A673 (cell line): ENCODE results near the gene CXCL3. TPM values are rescaled to one million over a fixed set of nuclear protein-coding genes. Genes with fewer than 3 reads are reported as not detected.

Experiments used
- BruUV-seq: library from RNA; stranded (reverse); fragments of 400-500 nt; replicated peaks from 2 replicates; lab custom pipeline; 2021; lab: Mats Ljungman, UMichigan
- CTCF ChIA-PET: fragments of 300-600 bp; sonication (Branson Sonifier 250); formaldehyde crosslinking; loops from one replicate; lab custom pipeline; 2022; ENCODE audit warnings: antibody characterized with exemption; lab: Charles Lee
- POLR2A ChIA-PET: fragments of 300-600 bp; sonication (Branson Sonifier 250); formaldehyde crosslinking; loops from one replicate; lab custom pipeline; 2022; ENCODE audit warnings: antibody characterized with exemption; ENCODE audit not compliant: low non-redundant PET; lab: Charles Lee
- DNase-seq: peaks from one replicate; pipeline ENCODE4 v3.0.0-alpha.2; 2015; ENCODE audit warnings: low spot score
- H3K27ac ChIP-seq: fragments of 200-600 bp; sonication (generic); 2 replicates; pipeline ENCODE4 v1.5.1; 2016; ENCODE audit warnings: mixed run types, low read depth, mild to moderate bottlenecking, mixed read lengths, antibody characterized with exemption, low read length; ENCODE audit not compliant: poor library complexity, severe bottlenecking
- H3K27me3 ChIP-seq: fragments of 200-600 bp; sonication (generic); replicated peaks from 2 replicates; pipeline ENCODE4 v1.6.1; 2017; ENCODE audit warnings: mixed run types, low read depth, mild to moderate bottlenecking, mixed read lengths, antibody characterized with exemption, low read length; ENCODE audit not compliant: insufficient read depth, poor library complexity
- H3K36me3 ChIP-seq: fragments of 200-600 bp; sonication (generic); 2 replicates; pipeline ENCODE4 v1.6.1; 2016; ENCODE audit warnings: mixed run types, mild to moderate bottlenecking, mixed read lengths, antibody characterized with exemption, low read length; ENCODE audit not compliant: insufficient read depth, poor library complexity, severe bottlenecking
- H3K4me1 ChIP-seq: fragments of 200-600 bp; sonication (generic); 2 replicates; pipeline ENCODE4 v1.6.1; 2017; ENCODE audit warnings: mixed run types, mild to moderate bottlenecking, mixed read lengths, antibody characterized with exemption, low read length; ENCODE audit not compliant: insufficient read depth, poor library complexity, severe bottlenecking
- H3K4me3 ChIP-seq: fragments of 200-600 bp; sonication (generic); 2 replicates; pipeline ENCODE4 v1.5.1; 2016; ENCODE audit warnings: low read depth, mixed run types, mild to moderate bottlenecking, mixed read lengths, low read length; ENCODE audit not compliant: poor library complexity, severe bottlenecking
- H3K9me3 ChIP-seq: fragments of 200-600 bp; sonication (generic); 2 replicates; pipeline ENCODE4 v1.6.1; 2016; ENCODE audit warnings: mixed run types, low read depth, mild to moderate bottlenecking, mixed read lengths, antibody characterized with exemption, low read length; ENCODE audit not compliant: poor library complexity, severe bottlenecking
- EZH2 ChIP-seq: fragments of 200-600 bp; sonication (generic); IDR thresholded peaks from 2 replicates; pipeline ENCODE4 v1.6.1; 2017; ENCODE audit warnings: borderline replicate concordance, low read depth, mild to moderate bottlenecking, mixed read lengths, antibody characterized with exemption, low read length; ENCODE audit not compliant: poor library complexity, severe bottlenecking
- intact Hi-C: fragments of 100-400 bp; cut with micrococcal nuclease; formaldehyde crosslinking; loops from one replicate; pipeline ENCODE4 v1.10.0; 2022; ENCODE audit not compliant: unreplicated experiment
- total RNA-seq: library from RNA; stranded (reverse); gene quantifications from 2 replicates; pipeline ENCODE4 v1.2.3, GENCODE V29; 2021
- TF ChIP-seq, protein P1 (sequence below): fragments of 300-800, 200-600 bp; sonication (generic); conservative IDR thresholded peaks from 2 replicates; pipeline ENCODE4 v1.5.1; 2017; ENCODE audit warnings: low read depth, mild to moderate bottlenecking, antibody characterized with exemption, low read length, moderate library complexity, mixed read lengths

The CXCL3 gene
- total RNA-seq, 1 experiment from 2014 or later, result 0.24 TPM

DNA sequence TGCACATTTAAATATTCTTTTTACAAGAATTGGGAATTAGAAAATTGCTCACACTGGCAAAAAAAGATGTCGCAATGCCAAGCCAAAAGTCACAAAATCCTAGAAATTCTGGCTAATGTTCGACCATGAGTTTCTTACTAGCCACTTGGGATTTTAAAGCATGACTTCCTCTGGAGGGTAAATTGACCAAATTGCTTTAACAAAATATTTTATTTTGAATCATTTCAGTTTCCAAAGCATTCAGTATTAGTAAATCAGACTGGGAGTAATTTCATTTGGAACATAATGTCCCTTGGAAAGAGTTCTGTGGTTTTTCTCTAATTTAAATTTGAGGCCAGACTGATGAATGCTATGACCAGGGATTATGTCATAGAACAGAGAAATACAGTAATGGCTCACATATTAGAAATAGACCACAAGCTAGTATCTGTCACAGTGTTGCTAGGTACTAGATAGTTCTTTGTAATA is 32.4 kb downstream of the CXCL3 start:
- no peaks in the 10 kb centered on the region for H3K27me3 ChIP-seq
- no TSS peak for BruUV-seq
- intact Hi-C loops, result no loop called here
- H3K4me3 ChIP-seq, result no peak overlapping the region
- H3K4me1 ChIP-seq, result no peaks in the 10 kb centered on the region
- no peaks in the 10 kb centered on the region for H3K9me3 ChIP-seq
- POLR2A ChIA-PET, result no interaction called here
- CTCF ChIA-PET, result no interaction called here
- TF ChIP-seq, protein P1, sequence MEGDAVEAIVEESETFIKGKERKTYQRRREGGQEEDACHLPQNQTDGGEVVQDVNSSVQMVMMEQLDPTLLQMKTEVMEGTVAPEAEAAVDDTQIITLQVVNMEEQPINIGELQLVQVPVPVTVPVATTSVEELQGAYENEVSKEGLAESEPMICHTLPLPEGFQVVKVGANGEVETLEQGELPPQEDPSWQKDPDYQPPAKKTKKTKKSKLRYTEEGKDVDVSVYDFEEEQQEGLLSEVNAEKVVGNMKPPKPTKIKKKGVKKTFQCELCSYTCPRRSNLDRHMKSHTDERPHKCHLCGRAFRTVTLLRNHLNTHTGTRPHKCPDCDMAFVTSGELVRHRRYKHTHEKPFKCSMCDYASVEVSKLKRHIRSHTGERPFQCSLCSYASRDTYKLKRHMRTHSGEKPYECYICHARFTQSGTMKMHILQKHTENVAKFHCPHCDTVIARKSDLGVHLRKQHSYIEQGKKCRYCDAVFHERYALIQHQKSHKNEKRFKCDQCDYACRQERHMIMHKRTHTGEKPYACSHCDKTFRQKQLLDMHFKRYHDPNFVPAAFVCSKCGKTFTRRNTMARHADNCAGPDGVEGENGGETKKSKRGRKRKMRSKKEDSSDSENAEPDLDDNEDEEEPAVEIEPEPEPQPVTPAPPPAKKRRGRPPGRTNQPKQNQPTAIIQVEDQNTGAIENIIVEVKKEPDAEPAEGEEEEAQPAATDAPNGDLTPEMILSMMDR, result no peak
- no peak for TF ChIP-seq EZH2
- H3K36me3 ChIP-seq, result no peaks in the 10 kb centered on the region
- H3K27ac ChIP-seq, result no peak overlapping the region
- no peak for DNase-seq

DNA sequence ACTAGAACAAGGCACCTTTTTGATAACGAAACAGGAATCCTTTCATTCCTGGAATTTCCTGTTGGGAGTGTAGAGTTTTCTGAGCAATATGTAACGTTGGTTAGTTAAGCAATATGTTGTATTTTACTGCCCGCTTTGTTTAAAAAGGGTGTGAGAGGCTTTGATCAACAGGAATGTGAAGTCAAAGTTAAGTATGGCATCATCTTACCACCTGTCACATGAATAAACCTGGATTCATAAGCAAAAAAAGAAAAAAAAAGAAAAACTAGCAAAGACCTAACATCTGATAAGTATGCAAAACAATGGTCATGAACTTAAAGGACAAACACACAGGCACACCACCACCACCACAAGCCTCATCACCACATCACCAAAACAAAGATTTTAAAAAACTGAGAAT is 33.0 kb downstream of the CXCL3 start:
- intact Hi-C loops, result no loop called here
- TF ChIP-seq EZH2, result no peak
- TF ChIP-seq, protein P1, result no peak
- no TSS peak for BruUV-seq
- ChIA-PET CTCF (no interaction called here), POLR2A (no interaction called here)
- Histone ChIP-seq H3K9me3 (no peaks in the 10 kb centered on the region), H3K27me3 (no peaks in the 10 kb centered on the region), H3K4me3 (no peak overlapping the region), H3K36me3 (no peaks in the 10 kb centered on the region), H3K27ac (no peak overlapping the region), H3K4me1 (no peaks in the 10 kb centered on the region)
- DNase-seq, result no peak

DNA sequence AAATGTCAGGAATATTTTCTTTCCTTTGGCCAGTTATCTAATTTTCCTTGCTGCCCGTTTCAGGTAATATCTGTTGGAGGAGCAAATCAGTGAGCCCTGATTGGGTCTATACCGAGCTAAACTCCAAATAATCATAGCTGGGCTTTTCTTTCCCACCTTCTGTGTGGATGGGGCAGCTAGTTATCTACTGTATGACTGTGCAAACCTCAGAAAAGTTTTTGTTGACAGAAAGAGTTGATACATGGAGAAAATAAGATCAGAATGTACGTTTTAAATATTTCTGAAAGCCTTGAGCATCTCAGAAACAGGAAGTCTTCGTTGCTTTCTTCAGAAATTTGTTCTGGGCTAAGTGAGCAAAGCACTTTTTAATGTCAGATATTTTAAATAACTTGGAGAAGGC is 33.8 kb downstream of the CXCL3 start:
- H3K9me3 ChIP-seq, result no peaks in the 10 kb centered on the region
- intact Hi-C loops, result no loop called here
- ChIA-PET CTCF (no interaction called here), POLR2A (no interaction called here)
- no peak overlapping the region for H3K4me3 ChIP-seq
- no peaks in the 10 kb centered on the region for H3K36me3 ChIP-seq
- H3K27ac ChIP-seq, result no peak overlapping the region
- no peaks in the 10 kb centered on the region for H3K27me3 ChIP-seq
- BruUV-seq, result no TSS peak
- H3K4me1 ChIP-seq, result no peaks in the 10 kb centered on the region
- no peak for DNase-seq
- TF ChIP-seq EZH2, result no peak
- TF ChIP-seq, protein P1, result no peak
